Spleen (tissue), 11 donors: ENCODE measurements around the gene GGTLC2. TPM values are rescaled to one million over a fixed set of nuclear protein-coding genes. Genes with fewer than 3 reads are reported as not detected.

Source experiments
- DNase-seq: peaks from one replicate; pipeline ENCODE4 v3.0.0-alpha.2; 2020
- H3K27ac ChIP-seq, 8 donors: fragments of 200-600 bp; sonication (generic) in 7 of 8; 1 replicate in 4 of 8; 2 replicates in 4 of 8; pipeline versions ENCODE4 v1.5.0 to v1.8.0; 2016 to 2021; ENCODE audit warnings: inconsistent platforms in 4 of 8, mild to moderate bottlenecking in 4 of 8, moderate library complexity in 1 of 8
- H3K27me3 ChIP-seq, 7 donors: fragments of 200-600 bp; sonication (generic) in 6 of 7; replicated peaks in 1 of 7; 1 replicate in 4 of 7; 2 replicates in 3 of 7; pipeline versions ENCODE4 v1.5.0 to v1.8.0; 2016 to 2021; ENCODE audit warnings: inconsistent platforms in 3 of 7, mild to moderate bottlenecking in 1 of 7
- H3K36me3 ChIP-seq, 6 donors: fragments of 200-600 bp; sonication (generic) in 5 of 6; 1 replicate in 4 of 6; 2 replicates in 2 of 6; pipeline versions ENCODE4 v1.5.0 to v1.8.0; 2016 to 2021; ENCODE audit warnings: inconsistent platforms in 2 of 6
- H3K4me1 ChIP-seq, 6 donors: fragments of 200-600 bp; sonication (generic) in 5 of 6; 1 replicate in 3 of 6; 2 replicates in 3 of 6; pipeline versions ENCODE4 v1.5.0 to v1.8.0; 2016 to 2021; ENCODE audit warnings: inconsistent platforms in 3 of 6
- H3K4me3 ChIP-seq, 8 donors: fragments of 200-600 bp; sonication (generic) in 7 of 8; 1 replicate in 4 of 8; 2 replicates in 4 of 8; pipeline versions ENCODE4 v1.5.0 to v1.8.0; 2016 to 2021; ENCODE audit warnings: inconsistent platforms in 4 of 8, mild to moderate bottlenecking in 4 of 8, moderate library complexity in 2 of 8
- H3K9me3 ChIP-seq, 8 donors: fragments of 200-600 bp; sonication (generic) in 7 of 8; 1 replicate in 4 of 8; 2 replicates in 4 of 8; pipeline versions ENCODE4 v1.5.0 to v1.8.0; 2016 to 2021; ENCODE audit warnings: inconsistent platforms in 4 of 8
- CTCF ChIP-seq, 11 experiments: fragments of 200-600 bp in 7 of 11; fragments of 450-650 bp in 4 of 11; sonication (generic) in 4 of 11; IDR thresholded peaks in 8 of 11; conservative IDR thresholded peaks in 3 of 11; 1 replicate in 7 of 11; 2 replicates in 4 of 11; pipeline versions ENCODE4 v1.4.0 to v1.8.0; 2016 to 2021; ENCODE audit warnings: antibody characterized with exemption in 11 of 11, inconsistent platforms in 4 of 11, mild to moderate bottlenecking in 1 of 11
- POLR2A ChIP-seq, 3 donors: fragments of 450-650 bp; IDR thresholded peaks; one replicate each; pipeline ENCODE4 v1.5.1; 2017; ENCODE audit warnings: antibody characterized with exemption in 3 of 3, mild to moderate bottlenecking in 1 of 3
- POLR2AphosphoS5 ChIP-seq, 3 donors: sonication (generic); formaldehyde crosslinking; IDR thresholded peaks; one replicate each; pipeline ENCODE4 v1.5.1; 2017; ENCODE audit warnings: antibody characterized with exemption in 3 of 3
- WGBS, 5 donors: extraction: QIAGEN DNeasy Blood & Tissue Kit in 3 of 5; methylation state at CpG; one replicate each; pipeline versions ENCODE4 v1.1.5 to v1.1.7; 2013 to 2018; 5-methylcytosine and 5-hydroxymethylcytosine counted together
- intact Hi-C: fragments of 100-400 bp; cut with DNase I; formaldehyde crosslinking; loops from one replicate; pipeline ENCODE4 v1.15.0; 2023; ENCODE audit warnings: low total_unique reads
- polyA plus RNA-seq, 3 donors: library from polyadenylated mRNA; stranded (reverse); fragments of 200-250 nt; gene quantifications; one replicate each; pipeline ENCODE4 v1.2.1, GENCODE V29; 2013
- total RNA-seq, 7 donors: library from RNA; depleted of rRNA in 3 of 7; stranded (reverse); fragments of >200 nt in 3 of 7; fragmentation: NEBNext Ultra II Directional in 4 of 7; extraction: Animal tissue kit (Norgen Biotek cat#: 25700) in 4 of 7; gene quantifications; one replicate each; pipeline versions ENCODE4 v1.1.0 to v1.2.1, GENCODE V29; 2016 to 2021
- donor health status: healthy with polysubstance abuse.
- donor health status: DM: no; HTN: no; CAD: no; lungs with moderate emphysema.
- donor health status: DM: no; HTN: no; CAD: no.
- donor health status: Bipolar disorder and iron deficiency.
- donor health status: healthy.
- donor health status: DM: no; HTN: no; CAD: no.
- donor health status: DM: yes; HTN: yes; CAD: no.

Gene GGTLC2
- total and polyA plus RNA-seq, 10 donors, result not detected

- no peaks in the 10 kb centered on the region for H3K36me3 ChIP-seq
- intact Hi-C loops, result no loop called here
- peaks cover 0 to 8% (median 0%) of the 10 kb centered on the region in 6 donors for H3K4me1 ChIP-seq
- H3K4me3 ChIP-seq, result no peak overlapping the region
- no peak for DNase-seq
- 61 to 94% (median 90%) methylated on average over 1 of the region's 1 CpG for WGBS, 5 donors
- no peaks in the 10 kb centered on the region for H3K9me3 ChIP-seq
- no peak overlapping the region for H3K27ac ChIP-seq
- no peak for TF ChIP-seq POLR2AphosphoS5 (IDR thresholded peaks at IDR 0.05)
- TF ChIP-seq CTCF (IDR thresholded peaks at IDR 0.05 in 8 of 11, conservative IDR thresholded peaks at IDR 0.05 in 3 of 11), result no peak
- no peak for TF ChIP-seq POLR2A (IDR thresholded peaks at IDR 0.05)
- no peaks in the 10 kb centered on the region for H3K27me3 ChIP-seq
These were observed 13.3 kb downstream of the GGTLC2 start for GRCh38 chr22:22657712-22658111.

DNA sequence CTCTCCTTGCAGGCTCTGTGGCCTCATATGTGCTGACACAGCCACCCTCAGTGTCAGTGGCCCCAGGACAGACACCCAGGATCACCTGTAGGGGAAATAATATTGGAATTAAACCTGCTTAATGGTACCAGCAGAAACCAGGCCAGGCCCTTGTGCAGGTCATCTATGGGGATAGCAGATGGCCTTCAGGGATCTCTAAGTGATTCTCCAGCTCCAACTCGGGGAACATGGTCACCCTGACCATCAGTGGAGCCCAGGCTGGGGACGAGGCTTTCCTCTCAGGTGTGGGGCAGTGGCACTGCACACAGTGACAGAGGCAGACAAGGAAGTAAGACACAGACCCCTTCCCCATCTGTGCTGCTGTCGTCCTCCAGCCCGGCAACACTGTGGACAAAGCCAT is 16.9 kb downstream of the GGTLC2 start:
- H3K27ac ChIP-seq, result no peak overlapping the region
- intact Hi-C loops, result no loop called here
- no peaks in the 10 kb centered on the region for H3K27me3 ChIP-seq
- H3K36me3 ChIP-seq, result no peaks in the 10 kb centered on the region
- H3K4me1 ChIP-seq, result no peaks in the 10 kb centered on the region
- H3K9me3 ChIP-seq, result no peaks in the 10 kb centered on the region
- no peak for DNase-seq
- H3K4me3 ChIP-seq, result no peak overlapping the region
- TF ChIP-seq CTCF (IDR thresholded peaks at IDR 0.05 in 8 of 11, conservative IDR thresholded peaks at IDR 0.05 in 3 of 11) (no peak), POLR2A (IDR thresholded peaks at IDR 0.05) (no peak), POLR2AphosphoS5 (IDR thresholded peaks at IDR 0.05) (no peak)
- WGBS, 5 donors, result 80 to 95% (median 83%) methylated on average over 3 to 4 of the region's 4 CpGs

DNA sequence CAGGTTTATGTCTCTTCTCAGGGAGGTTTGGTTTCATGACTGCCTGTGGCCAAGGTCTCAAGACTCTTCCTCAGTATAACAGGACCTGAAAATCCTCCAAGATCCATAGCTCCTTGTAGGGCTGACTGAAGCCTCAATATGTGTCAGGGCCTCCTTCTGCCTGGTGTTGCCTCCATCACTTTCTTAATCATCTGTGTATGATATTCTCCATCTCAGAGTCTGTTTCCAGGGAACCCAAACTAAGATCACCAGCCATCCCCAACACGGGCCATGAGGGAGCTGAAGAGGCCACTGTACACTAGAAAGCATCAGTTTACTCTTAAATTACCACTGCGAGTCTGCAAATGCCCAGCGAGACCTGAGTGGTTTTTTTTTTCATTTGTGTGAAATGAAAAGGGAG is 17.7 kb downstream of the GGTLC2 start:
- 77 to 90% (median 85%) methylated on average over 3 of the region's 3 CpGs for WGBS, 5 donors
- TF ChIP-seq POLR2A (IDR thresholded peaks at IDR 0.05), result no peak
- no peak for TF ChIP-seq POLR2AphosphoS5 (IDR thresholded peaks at IDR 0.05)
- no peak for TF ChIP-seq CTCF (IDR thresholded peaks at IDR 0.05 in 8 of 11, conservative IDR thresholded peaks at IDR 0.05 in 3 of 11)
- no peaks in the 10 kb centered on the region for H3K9me3 ChIP-seq
- no peaks in the 10 kb centered on the region for H3K36me3 ChIP-seq
- DNase-seq, result no peak
- no peaks in the 10 kb centered on the region for H3K27me3 ChIP-seq
- H3K27ac ChIP-seq, result no peak overlapping the region
- intact Hi-C loops, result no loop called here
- no peaks in the 10 kb centered on the region for H3K4me1 ChIP-seq
- no peak overlapping the region for H3K4me3 ChIP-seq

DNA sequence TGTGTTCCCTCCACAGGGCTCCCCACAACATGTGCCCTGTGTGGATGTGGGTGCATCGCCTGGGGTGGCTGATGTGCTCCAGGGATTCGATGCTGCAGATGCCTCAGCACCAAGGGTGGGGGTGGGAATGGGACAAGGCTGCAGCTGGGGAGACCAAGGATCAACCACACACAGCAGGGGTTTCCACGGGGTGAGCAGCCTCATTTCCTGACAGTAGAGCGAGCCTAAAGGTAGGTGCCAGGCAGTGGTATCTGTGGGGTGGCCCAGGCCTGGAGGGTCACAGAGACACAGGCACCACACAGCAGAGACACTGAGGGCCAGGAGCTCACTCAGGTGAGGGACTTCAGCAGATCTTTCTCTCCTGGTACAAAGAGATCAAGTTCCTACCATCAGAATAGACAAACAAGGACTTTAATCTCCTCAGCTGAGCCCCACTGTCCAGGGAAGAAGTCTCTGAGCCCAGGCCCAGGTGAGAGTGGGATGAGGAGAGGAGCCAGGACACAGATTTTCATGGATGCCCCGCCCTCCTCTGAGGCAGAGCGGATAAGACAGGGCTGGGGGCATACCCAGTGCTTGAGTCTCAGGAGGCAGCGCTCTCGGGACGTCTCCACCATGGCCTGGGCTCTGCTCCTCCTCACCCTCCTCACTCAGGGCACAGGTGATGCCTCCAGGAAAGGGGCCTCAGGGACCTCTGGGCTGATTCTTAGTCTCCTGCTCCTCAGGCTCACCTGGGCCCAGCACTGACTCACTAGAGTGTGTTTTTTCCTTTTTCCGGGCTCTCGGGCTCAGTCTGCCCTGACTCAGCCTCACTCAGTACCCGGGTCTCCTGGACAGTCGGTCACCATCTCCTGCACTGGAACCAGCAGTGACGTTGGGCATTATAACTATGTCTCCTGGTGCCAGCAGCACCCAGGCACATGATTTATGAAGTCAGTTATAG is 19.7 kb downstream of the GGTLC2 start:
- no peak for TF ChIP-seq POLR2AphosphoS5 (IDR thresholded peaks at IDR 0.05)
- no peak for TF ChIP-seq CTCF (IDR thresholded peaks at IDR 0.05 in 8 of 11, conservative IDR thresholded peaks at IDR 0.05 in 3 of 11)
- no peak for TF ChIP-seq POLR2A (IDR thresholded peaks at IDR 0.05)
- H3K27me3 ChIP-seq, result no peaks in the 10 kb centered on the region
- no peaks in the 10 kb centered on the region for H3K9me3 ChIP-seq
- 77 to 87% (median 84%) methylated on average over 12 to 14 of the region's 14 CpGs for WGBS, 5 donors
- DNase-seq, result no peak
- no peaks in the 10 kb centered on the region for H3K36me3 ChIP-seq
- intact Hi-C loops, result no loop called here
- H3K27ac ChIP-seq, result no peak overlapping the region
- H3K4me1 ChIP-seq, result no peaks in the 10 kb centered on the region
- no peak overlapping the region for H3K4me3 ChIP-seq
